Stimulated activated CD4-positive, alpha-beta T cell treated with anti-CD3 and anti-CD28 coated beads, Interleukin-12 subunit alpha, Interleukin-12 subunit beta, amount 100 ng/mL, for 24 hours (primary cell): ENCODE measurements around the gene C15orf61.

ENCODE experiments used
- DNase-seq, 2 experiments: peaks; one replicate each; pipeline ENCODE4 v3.0.0-alpha.2; 2020; ENCODE audit warnings: low read depth in 2 of 2

Gene C15orf61

GRCh38 chr15:67549736-67550135 lies 28.8 kb downstream of the C15orf61 start:
- DNase-seq, result no peak

- DNase-seq, result no peak
Measured at GRCh38 chr15:67550522-67550921, 29.6 kb downstream of the C15orf61 start.

- no peak for DNase-seq
Measured at GRCh38 chr15:67551207-67551743, 30.3 kb downstream of the C15orf61 start.

GRCh38 chr15:67554580-67554979 lies 33.6 kb downstream of the C15orf61 start:
- no peak for DNase-seq

GRCh38 chr15:67556976-67557570 lies 36.1 kb downstream of the C15orf61 start:
- no peak for DNase-seq

GRCh38 chr15:67558502-67558901 lies 37.6 kb downstream of the C15orf61 start:
- no peak for DNase-seq

- no peak for DNase-seq
Measured at GRCh38 chr15:67559158-67559557, 38.2 kb downstream of the C15orf61 start.

GRCh38 chr15:67559576-67559975 lies 38.6 kb downstream of the C15orf61 start:
- DNase-seq, result no peak

- DNase-seq, result no peak
Measured at GRCh38 chr15:67560320-67560719, 39.4 kb downstream of the C15orf61 start.

- no peak for DNase-seq
Measured at GRCh38 chr15:67563092-67563491, 42.2 kb downstream of the C15orf61 start.

GRCh38 chr15:67564021-67564967 lies 43.4 kb downstream of the C15orf61 start:
- DNase-seq, result no peak

GRCh38 chr15:67564968-67565345 lies 44.0 kb downstream of the C15orf61 start:
- no peak for DNase-seq

GRCh38 chr15:67569668-67570067 lies 48.7 kb downstream of the C15orf61 start:
- DNase-seq, result no peak

GRCh38 chr15:67570875-67571647 lies 50.1 kb downstream of the C15orf61 start:
- DNase-seq, result no peak

- no peak for DNase-seq
Measured at GRCh38 chr15:67571648-67572415, 50.9 kb downstream of the C15orf61 start.

- DNase-seq, result no peak
Measured at GRCh38 chr15:67573194-67573593, 52.3 kb downstream of the C15orf61 start.

GRCh38 chr15:67575039-67575502 lies 54.1 kb downstream of the C15orf61 start:
- DNase-seq, result no peak

- no peak for DNase-seq
Measured at GRCh38 chr15:67578020-67578600, 57.2 kb downstream of the C15orf61 start.

GRCh38 chr15:67579164-67579563 lies 58.2 kb downstream of the C15orf61 start:
- no peak for DNase-seq
